ENCODE measurements around the gene PRM1. TPM values are rescaled to one million over a fixed set of nuclear protein-coding genes. Genes with fewer than 3 reads are reported as not detected.

The PRM1 gene
- total RNA-seq, 1 experiment from 2014 or later, result not detected

- no peak overlapping the region for H3K4me2 ChIP-seq (ENCODE audit: low read depth, low read length, poor library complexity, severe bottlenecking)
- H2AFZ ChIP-seq (ENCODE audit: low read length), result no peak overlapping the region
- H3K27ac ChIP-seq (ENCODE audit: low read length), result no peak overlapping the region
- H3K9me3 ChIP-seq (ENCODE audit: low read length), result no peaks in the 10 kb centered on the region
- H3K27me3 ChIP-seq (ENCODE audit: low read length), result no peaks in the 10 kb centered on the region
- H3K9ac ChIP-seq (ENCODE audit: low read length), result no peak overlapping the region
- no peaks in the 10 kb centered on the region for H3K9me2 ChIP-seq (replicated peaks; ENCODE audit: insufficient read depth, low read length)
- peaks cover 13% of the 10 kb centered on the region for H3K4me1 ChIP-seq (ENCODE audit: low read length)
- H4K20me1 ChIP-seq (ENCODE audit: insufficient read depth, low read depth, low read length), result no peaks in the 10 kb centered on the region
- H3K4me3 ChIP-seq (ENCODE audit: low read length), result no peak overlapping the region
- DNase-seq, result peak; percentile 73
- H3K36me3 ChIP-seq (ENCODE audit: insufficient read depth, low read length), result no peaks in the 10 kb centered on the region
- no peaks in the 10 kb centered on the region for H3K79me2 ChIP-seq (ENCODE audit: low read length)
Measured at GRCh38 chr16:11319529-11320146, 38.5 kb upstream of the PRM1 start.

DNA sequence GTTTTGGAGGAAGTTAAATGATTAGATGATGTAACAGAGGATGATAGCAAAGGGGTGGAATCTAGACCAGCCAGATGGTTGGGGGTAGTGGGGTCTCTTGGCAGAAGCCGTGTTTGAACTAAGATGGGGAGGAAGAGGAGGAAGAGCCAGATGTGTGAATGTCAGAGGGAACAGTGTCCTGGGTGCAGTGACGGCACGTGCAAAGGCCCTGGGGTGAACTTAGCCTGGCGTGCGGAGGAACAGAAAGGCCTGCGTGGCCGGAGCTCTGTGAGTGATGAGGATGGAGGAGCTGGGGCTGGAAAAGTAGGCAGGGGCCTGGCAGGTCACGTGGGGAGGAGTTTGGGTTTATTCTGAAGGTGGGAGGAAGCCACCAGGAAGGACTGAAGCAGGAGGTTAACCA lies 37.7 kb upstream of the PRM1 start:
- no peak overlapping the region for H3K27ac ChIP-seq (ENCODE audit: low read length)
- no peaks in the 10 kb centered on the region for H3K27me3 ChIP-seq (ENCODE audit: low read length)
- H3K36me3 ChIP-seq (ENCODE audit: insufficient read depth, low read length), result no peaks in the 10 kb centered on the region
- peaks cover 13% of the 10 kb centered on the region for H3K4me1 ChIP-seq (ENCODE audit: low read length)
- DNase-seq, result no peak
- H3K9me3 ChIP-seq (ENCODE audit: low read length), result no peaks in the 10 kb centered on the region
- H3K79me2 ChIP-seq (ENCODE audit: low read length), result no peaks in the 10 kb centered on the region
- no peak overlapping the region for H2AFZ ChIP-seq (ENCODE audit: low read length)
- no peak overlapping the region for H3K4me2 ChIP-seq (ENCODE audit: low read depth, low read length, poor library complexity, severe bottlenecking)
- no peaks in the 10 kb centered on the region for H4K20me1 ChIP-seq (ENCODE audit: insufficient read depth, low read depth, low read length)
- H3K9me2 ChIP-seq (replicated peaks; ENCODE audit: insufficient read depth, low read length), result no peaks in the 10 kb centered on the region
- no peak overlapping the region for H3K4me3 ChIP-seq (ENCODE audit: low read length)
- no peak overlapping the region for H3K9ac ChIP-seq (ENCODE audit: low read length)

- Histone ChIP-seq H3K4me1 (ENCODE audit: low read length) (peaks cover 17% of the 10 kb centered on the region), H3K4me2 (ENCODE audit: low read depth, low read length, poor library complexity, severe bottlenecking) (no peak overlapping the region), H3K79me2 (ENCODE audit: low read length) (no peaks in the 10 kb centered on the region), H4K20me1 (ENCODE audit: insufficient read depth, low read depth, low read length) (no peaks in the 10 kb centered on the region), H3K27me3 (ENCODE audit: low read length) (no peaks in the 10 kb centered on the region), H3K27ac (ENCODE audit: low read length) (no peak overlapping the region), H3K9ac (ENCODE audit: low read length) (no peak overlapping the region), H3K9me2 (replicated peaks; ENCODE audit: insufficient read depth, low read length) (no peaks in the 10 kb centered on the region), H3K36me3 (ENCODE audit: insufficient read depth, low read length) (no peaks in the 10 kb centered on the region), H3K9me3 (ENCODE audit: low read length) (no peaks in the 10 kb centered on the region), H2AFZ (ENCODE audit: low read length) (no peak overlapping the region), H3K4me3 (ENCODE audit: low read length) (no peak overlapping the region)
- no peak for DNase-seq
Measured at GRCh38 chr16:11316331-11317015, 35.3 kb upstream of the PRM1 start.

DNA sequence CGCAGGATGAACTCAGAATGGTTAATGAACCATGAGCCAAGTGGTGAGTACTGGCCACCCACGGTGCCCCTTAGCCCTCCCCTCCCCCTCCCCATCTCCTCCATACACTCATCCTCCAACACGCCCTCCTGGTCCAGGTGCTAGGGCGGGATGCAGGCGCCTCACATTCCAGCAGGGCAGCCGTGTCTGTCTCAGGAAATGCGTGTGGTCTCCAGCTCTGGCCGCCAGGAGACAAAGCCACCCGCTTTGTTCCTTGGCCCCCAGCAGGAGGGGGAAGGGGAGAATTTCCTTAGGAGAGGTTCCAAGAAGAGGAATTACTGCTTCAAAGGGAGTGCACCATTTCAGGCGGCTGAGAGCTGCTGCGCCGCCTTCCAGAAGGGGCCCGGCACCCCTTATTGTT lies 34.4 kb upstream of the PRM1 start:
- Histone ChIP-seq H4K20me1 (ENCODE audit: insufficient read depth, low read depth, low read length) (no peaks in the 10 kb centered on the region), H3K9me2 (replicated peaks; ENCODE audit: insufficient read depth, low read length) (no peaks in the 10 kb centered on the region), H3K9me3 (ENCODE audit: low read length) (no peaks in the 10 kb centered on the region), H3K4me3 (ENCODE audit: low read length) (no peak overlapping the region), H2AFZ (ENCODE audit: low read length) (no peak overlapping the region), H3K27me3 (ENCODE audit: low read length) (no peaks in the 10 kb centered on the region), H3K4me2 (ENCODE audit: low read depth, low read length, poor library complexity, severe bottlenecking) (no peak overlapping the region), H3K79me2 (ENCODE audit: low read length) (no peaks in the 10 kb centered on the region), H3K27ac (ENCODE audit: low read length) (no peak overlapping the region), H3K9ac (ENCODE audit: low read length) (no peak overlapping the region), H3K4me1 (ENCODE audit: low read length) (peaks cover 20% of the 10 kb centered on the region), H3K36me3 (ENCODE audit: insufficient read depth, low read length) (no peaks in the 10 kb centered on the region)
- no peak for DNase-seq

- no peak overlapping the region for H3K4me2 ChIP-seq (ENCODE audit: low read depth, low read length, poor library complexity, severe bottlenecking)
- H3K9me3 ChIP-seq (ENCODE audit: low read length), result no peaks in the 10 kb centered on the region
- H3K79me2 ChIP-seq (ENCODE audit: low read length), result no peaks in the 10 kb centered on the region
- no peak overlapping the region for H3K9ac ChIP-seq (ENCODE audit: low read length)
- H3K4me3 ChIP-seq (ENCODE audit: low read length), result no peak overlapping the region
- DNase-seq, result no peak
- H3K9me2 ChIP-seq (replicated peaks; ENCODE audit: insufficient read depth, low read length), result no peaks in the 10 kb centered on the region
- H4K20me1 ChIP-seq (ENCODE audit: insufficient read depth, low read depth, low read length), result no peaks in the 10 kb centered on the region
- no peaks in the 10 kb centered on the region for H3K36me3 ChIP-seq (ENCODE audit: insufficient read depth, low read length)
- H3K4me1 ChIP-seq (ENCODE audit: low read length), result peaks cover 16% of the 10 kb centered on the region
- no peak overlapping the region for H2AFZ ChIP-seq (ENCODE audit: low read length)
- no peak overlapping the region for H3K27ac ChIP-seq (ENCODE audit: low read length)
- peaks cover 2% of the 10 kb centered on the region; the same call in 1 of the 2 replicates for H3K27me3 ChIP-seq (ENCODE audit: low read length)
Measured at GRCh38 chr16:11314309-11314894, 33.3 kb upstream of the PRM1 start.

- Histone ChIP-seq H3K79me2 (ENCODE audit: low read length) (no peaks in the 10 kb centered on the region), H3K4me1 (ENCODE audit: low read length) (peaks cover 20% of the 10 kb centered on the region), H2AFZ (ENCODE audit: low read length) (no peak overlapping the region), H3K9ac (ENCODE audit: low read length) (no peak overlapping the region), H3K27me3 (ENCODE audit: low read length) (peaks cover 2% of the 10 kb centered on the region; the same call in 1 of the 2 replicates), H3K36me3 (ENCODE audit: insufficient read depth, low read length) (no peaks in the 10 kb centered on the region), H3K9me3 (ENCODE audit: low read length) (no peaks in the 10 kb centered on the region), H3K27ac (ENCODE audit: low read length) (no peak overlapping the region), H3K4me2 (ENCODE audit: low read depth, low read length, poor library complexity, severe bottlenecking) (no peak overlapping the region), H3K4me3 (ENCODE audit: low read length) (no peak overlapping the region), H4K20me1 (ENCODE audit: insufficient read depth, low read depth, low read length) (no peaks in the 10 kb centered on the region), H3K9me2 (replicated peaks; ENCODE audit: insufficient read depth, low read length) (no peaks in the 10 kb centered on the region)
- DNase-seq, result no peak
Measured at GRCh38 chr16:11313493-11314308, 32.6 kb upstream of the PRM1 start.

GRCh38 chr16:11312718-11313492 lies 31.8 kb upstream of the PRM1 start:
- Histone ChIP-seq H3K27me3 (ENCODE audit: low read length) (peaks cover 2% of the 10 kb centered on the region; the same call in 1 of the 2 replicates), H3K9me2 (replicated peaks; ENCODE audit: insufficient read depth, low read length) (no peaks in the 10 kb centered on the region), H3K4me1 (ENCODE audit: low read length) (peaks cover 28% of the 10 kb centered on the region), H4K20me1 (ENCODE audit: insufficient read depth, low read depth, low read length) (no peaks in the 10 kb centered on the region), H2AFZ (ENCODE audit: low read length) (no peak overlapping the region), H3K36me3 (ENCODE audit: insufficient read depth, low read length) (no peaks in the 10 kb centered on the region), H3K9ac (ENCODE audit: low read length) (no peak overlapping the region), H3K27ac (ENCODE audit: low read length) (no peak overlapping the region), H3K4me3 (ENCODE audit: low read length) (no peak overlapping the region), H3K79me2 (ENCODE audit: low read length) (no peaks in the 10 kb centered on the region), H3K9me3 (ENCODE audit: low read length) (no peaks in the 10 kb centered on the region), H3K4me2 (ENCODE audit: low read depth, low read length, poor library complexity, severe bottlenecking) (no peak overlapping the region)
- DNase-seq, result no peak
